H54 (cell line): ENCODE data around the gene COQ4.
A peak's percentile ranks its signal among the peaks of the same experiment; 100 is the strongest.

Experiments used
- DNase-seq: peaks from one replicate; pipeline ENCODE4 v3.0.0; 2011; ENCODE audit warnings: low spot score, mixed read lengths; ENCODE audit not compliant: insufficient read length
- FAIRE-seq: peaks from 3 replicates; lab custom pipeline; 2011; peaks lifted over from hg19 to GRCh38; lab: Jason Lieb, UNC
- POLR2A ChIP-seq: IDR thresholded peaks from 2 replicates; pipeline ENCODE4 v1.6.1; 2011; ENCODE audit warnings: low read depth, mild to moderate bottlenecking, low read length

Gene COQ4

GRCh38 chr9:128340691-128341434 is 18.2 kb downstream of the COQ4 start:
- TF ChIP-seq POLR2A: no peak
- no peak for DNase-seq
- FAIRE-seq: no peak

GRCh38 chr9:128341435-128341849 is 18.8 kb downstream of the COQ4 start:
- no peak for TF ChIP-seq POLR2A
- FAIRE-seq (no peak), DNase-seq (peak; percentile 92)

- FAIRE-seq (no peak), DNase-seq (no peak)
- TF ChIP-seq POLR2A: no peak
Measured at GRCh38 chr9:128342971-128343680, 20.5 kb downstream of the COQ4 start.

- FAIRE-seq: no peak
- DNase-seq: no peak
Measured at GRCh38 chr9:128343855-128344254, 21.2 kb downstream of the COQ4 start.

GRCh38 chr9:128344931-128345605 is 22.4 kb downstream of the COQ4 start:
- TF ChIP-seq POLR2A: no peak
- no peak for DNase-seq
- FAIRE-seq: no peak

More at GRCh38 chr9:128343855-128344254, 21.2 kb downstream of the COQ4 start:
- no peak for TF ChIP-seq POLR2A

GRCh38 chr9:128349125-128349524 is 26.5 kb downstream of the COQ4 start:
- TF ChIP-seq POLR2A: no peak
- FAIRE-seq (no peak), DNase-seq (no peak)

GRCh38 chr9:128349772-128350171 is 27.1 kb downstream of the COQ4 start:
- FAIRE-seq (no peak), DNase-seq (no peak)
- no peak for TF ChIP-seq POLR2A

GRCh38 chr9:128355451-128355850 is 32.8 kb downstream of the COQ4 start:
- no peak for FAIRE-seq

GRCh38 chr9:128358090-128358489 is 35.5 kb downstream of the COQ4 start:
- DNase-seq (no peak), FAIRE-seq (no peak)
- no peak for TF ChIP-seq POLR2A

More at GRCh38 chr9:128355451-128355850, 32.8 kb downstream of the COQ4 start:
- DNase-seq: no peak
- TF ChIP-seq POLR2A: no peak

GRCh38 chr9:128358861-128359260 is 36.2 kb downstream of the COQ4 start:
- no peak for TF ChIP-seq POLR2A
- no peak for FAIRE-seq
- DNase-seq: no peak

- no peak for TF ChIP-seq POLR2A
- DNase-seq (no peak), FAIRE-seq (no peak)
Measured at GRCh38 chr9:128360826-128361225, 38.2 kb downstream of the COQ4 start.

- DNase-seq (no peak), FAIRE-seq (no peak)
- TF ChIP-seq POLR2A: no peak
Measured at GRCh38 chr9:128361296-128361985, 38.8 kb downstream of the COQ4 start.

- FAIRE-seq (no peak), DNase-seq (peak; percentile 95)
- TF ChIP-seq POLR2A: peak; percentile 52
Measured at GRCh38 chr9:128361986-128362646, 39.5 kb downstream of the COQ4 start.
